DOHH2 (cell line): ENCODE results near the gene IRF9.

ENCODE experiments used
- EZH2phosphoT487 ChIP-seq: fragments of 200-600 bp; sonication (generic); IDR thresholded peaks from 2 replicates; pipeline ENCODE4 v1.6.1; 2017; ENCODE audit warnings: borderline replicate concordance, mild to moderate bottlenecking, antibody characterized with exemption, low read length, moderate library complexity, mixed read lengths
- TF ChIP-seq, protein P1 (sequence below): fragments of 200-600 bp; sonication (generic); IDR thresholded peaks from one replicate; pipeline ENCODE4 v1.5.1; 2014; ENCODE audit warnings: antibody characterized with exemption, mild to moderate bottlenecking, low read depth, low read length; ENCODE audit not compliant: poor library complexity, severe bottlenecking

GRCh38 chr14:24179961-24180796 lies 19.1 kb downstream of the IRF9 start:
- TF ChIP-seq, protein P1, sequence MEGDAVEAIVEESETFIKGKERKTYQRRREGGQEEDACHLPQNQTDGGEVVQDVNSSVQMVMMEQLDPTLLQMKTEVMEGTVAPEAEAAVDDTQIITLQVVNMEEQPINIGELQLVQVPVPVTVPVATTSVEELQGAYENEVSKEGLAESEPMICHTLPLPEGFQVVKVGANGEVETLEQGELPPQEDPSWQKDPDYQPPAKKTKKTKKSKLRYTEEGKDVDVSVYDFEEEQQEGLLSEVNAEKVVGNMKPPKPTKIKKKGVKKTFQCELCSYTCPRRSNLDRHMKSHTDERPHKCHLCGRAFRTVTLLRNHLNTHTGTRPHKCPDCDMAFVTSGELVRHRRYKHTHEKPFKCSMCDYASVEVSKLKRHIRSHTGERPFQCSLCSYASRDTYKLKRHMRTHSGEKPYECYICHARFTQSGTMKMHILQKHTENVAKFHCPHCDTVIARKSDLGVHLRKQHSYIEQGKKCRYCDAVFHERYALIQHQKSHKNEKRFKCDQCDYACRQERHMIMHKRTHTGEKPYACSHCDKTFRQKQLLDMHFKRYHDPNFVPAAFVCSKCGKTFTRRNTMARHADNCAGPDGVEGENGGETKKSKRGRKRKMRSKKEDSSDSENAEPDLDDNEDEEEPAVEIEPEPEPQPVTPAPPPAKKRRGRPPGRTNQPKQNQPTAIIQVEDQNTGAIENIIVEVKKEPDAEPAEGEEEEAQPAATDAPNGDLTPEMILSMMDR = no peak
- TF ChIP-seq EZH2phosphoT487 = no peak
